ENCODE measurements around the gene RGMB. TPM values are rescaled to one million over a fixed set of nuclear protein-coding genes. Genes with fewer than 3 reads are reported as not detected.

The RGMB gene
- total RNA-seq, 4 donors from 2014 or later: 13.0 to 31.7 (median 14.2) TPM

DNA sequence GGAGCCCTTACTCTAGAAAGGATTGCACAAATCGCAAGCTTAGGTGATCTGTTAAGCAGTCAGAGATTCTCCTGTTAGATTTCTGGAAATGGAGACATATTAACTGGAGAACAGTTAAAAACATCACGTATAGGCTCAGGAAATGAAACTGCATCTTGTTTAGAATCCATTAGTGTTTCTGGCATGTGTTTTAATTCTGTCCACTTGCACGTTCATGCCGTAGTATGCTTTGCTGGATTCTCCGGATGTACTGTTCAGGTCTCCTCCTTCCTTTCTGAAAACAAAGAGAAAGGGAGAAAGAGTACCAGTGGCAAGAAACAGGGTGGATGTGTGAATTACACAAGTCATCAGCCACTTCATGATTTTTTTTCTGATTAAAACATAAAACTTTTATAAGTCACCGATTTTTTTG, 2.5 kb upstream of the RGMB start:
- Histone ChIP-seq H3K4me3 (peak overlapping the region; percentile 55 to 88 (median 70)), H3K36me3 (no peaks in the 10 kb centered on the region), H3K4me1 (peaks cover 10 to 73% (median 17%) of the 10 kb centered on the region in 3 donors), H3K27ac (peak overlapping the region; percentile 68 to 92 (median 82)), H3K27me3 (peaks cover 0 to 16% (median 0%) of the 10 kb centered on the region in 4 donors), H3K9me3 (no peaks in the 10 kb centered on the region)
- WGBS, 2 donors: 0% methylated on average over 6 of the region's 6 CpGs
- TF ChIP-seq CTCF (IDR thresholded peaks at IDR 0.05) (no peak), POLR2A (IDR thresholded peaks at IDR 0.05) (no peak)
- intact Hi-C loops (cut with DNase I): no loop called here
- DNase-seq: no peak

DNA sequence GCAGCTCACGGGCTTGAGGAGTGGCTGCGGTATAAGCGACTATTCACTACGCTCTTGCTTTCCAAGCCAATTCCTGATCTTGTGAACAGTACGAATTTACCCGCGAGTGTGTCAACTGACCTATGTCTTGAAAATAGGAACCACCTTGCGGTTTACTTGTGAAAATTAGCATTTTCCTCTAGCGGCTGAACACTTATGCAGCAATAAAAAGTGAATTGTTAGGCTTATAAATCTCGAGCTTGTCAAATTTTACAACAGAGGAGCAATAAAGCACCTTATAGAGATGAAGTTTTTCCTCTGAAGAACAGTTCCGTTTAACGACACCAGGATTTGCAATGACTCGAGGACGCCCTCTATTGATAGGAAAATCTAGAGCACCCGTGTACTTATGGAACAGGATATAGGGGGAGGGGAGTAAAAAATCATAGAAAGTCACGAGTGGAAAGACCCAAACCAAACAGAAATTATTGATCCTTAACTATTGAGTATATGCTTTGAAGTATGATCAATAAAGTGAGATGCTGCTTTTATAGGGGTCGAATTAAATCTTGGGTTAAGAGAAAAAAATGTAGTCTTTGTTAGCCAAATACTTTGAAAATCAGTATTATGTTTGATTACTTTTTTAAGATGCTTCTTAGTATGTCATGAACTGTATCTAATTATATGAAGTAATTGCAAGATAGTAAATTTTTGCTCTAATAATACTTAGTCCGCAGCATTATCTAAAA, 1.9 kb upstream of the RGMB start:
- H3K27ac ChIP-seq: peak overlapping the region; percentile 68 to 94 (median 88)
- H3K9me3 ChIP-seq: no peaks in the 10 kb centered on the region
- intact Hi-C loops (cut with DNase I): no loop called here
- H3K4me3 ChIP-seq: peak overlapping the region; percentile 55 to 88 (median 70)
- 2 to 4% methylated on average over 18 of the region's 18 CpGs for WGBS, 2 donors
- peaks cover 10 to 79% (median 24%) of the 10 kb centered on the region in 3 donors for H3K4me1 ChIP-seq
- no peaks in the 10 kb centered on the region for H3K36me3 ChIP-seq
- no peak for DNase-seq
- TF ChIP-seq CTCF (IDR thresholded peaks at IDR 0.05) (peak; percentile 67 to 89 (median 86)), POLR2A (IDR thresholded peaks at IDR 0.05) (no peak)
- peaks cover 0 to 16% (median 0%) of the 10 kb centered on the region in 4 donors for H3K27me3 ChIP-seq

DNA sequence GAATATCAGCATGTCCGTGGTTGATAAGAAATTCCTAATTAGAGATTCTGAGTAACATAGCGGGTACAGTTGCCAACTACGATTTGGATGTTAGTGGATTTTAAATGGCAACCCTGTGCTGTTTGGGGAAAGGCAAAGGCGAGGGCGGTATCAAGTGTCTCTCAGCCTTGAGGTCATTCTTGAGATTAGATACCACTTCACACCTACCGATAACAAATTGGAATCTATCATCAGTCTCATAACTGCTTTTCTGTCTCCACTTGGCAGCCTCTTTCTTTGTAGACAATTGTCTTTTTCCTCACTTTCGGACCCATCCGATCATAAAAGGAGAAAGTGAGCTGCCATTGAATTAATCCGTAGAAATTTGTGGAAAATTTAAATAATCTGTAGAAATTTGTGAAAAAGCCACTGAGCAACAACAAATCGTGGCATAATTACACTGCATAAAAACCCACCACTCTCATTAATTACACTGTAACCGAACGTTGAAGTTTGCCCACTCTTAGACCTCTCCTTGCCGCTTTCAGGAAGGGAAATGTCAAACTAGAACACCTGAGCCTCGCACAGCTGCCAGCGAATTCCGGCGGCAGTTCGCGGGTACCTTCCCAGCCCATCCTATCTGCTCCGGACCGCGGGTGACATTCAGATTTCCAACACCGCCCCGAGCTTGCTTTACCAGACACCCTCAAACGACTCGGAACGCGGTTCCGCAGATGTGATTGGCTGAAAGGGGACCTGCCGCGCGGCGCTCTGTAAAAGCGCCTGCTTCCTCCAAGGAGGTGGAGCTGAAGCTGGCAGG, 849 bp upstream of the RGMB start:
- Histone ChIP-seq H3K27ac (peak overlapping the region; percentile 94 to 97 (median 96)), H3K4me1 (peaks cover 13 to 86% (median 28%) of the 10 kb centered on the region in 3 donors), H3K4me3 (peak overlapping the region; percentile 74 to 92 (median 84)), H3K9me3 (no peaks in the 10 kb centered on the region), H3K36me3 (no peaks in the 10 kb centered on the region), H3K27me3 (peaks cover 0 to 16% (median 0%) of the 10 kb centered on the region in 4 donors)
- peak; percentile 24 for DNase-seq
- whole genome bisulfite sequencing, 2 donors: 13 to 17% methylated on average over 20 to 22 of the region's 34 CpGs
- TF ChIP-seq CTCF (IDR thresholded peaks at IDR 0.05) (no peak), POLR2A (IDR thresholded peaks at IDR 0.05) (no peak)
- intact Hi-C loops (cut with DNase I): no loop called here

- peaks cover 13 to 86% (median 28%) of the 10 kb centered on the region in 3 donors for H3K4me1 ChIP-seq
- no peak for DNase-seq
- no peaks in the 10 kb centered on the region for H3K9me3 ChIP-seq
- peak overlapping the region; percentile 94 to 97 (median 96) for H3K27ac ChIP-seq
- peak overlapping the region; percentile 74 to 92 (median 84) for H3K4me3 ChIP-seq
- H3K36me3 ChIP-seq: no peaks in the 10 kb centered on the region
- intact Hi-C loops (cut with DNase I): no loop called here
- 1 to 2% methylated on average over 16 of the region's 16 CpGs for WGBS, 2 donors
- peaks cover 0 to 16% (median 0%) of the 10 kb centered on the region in 4 donors for H3K27me3 ChIP-seq
- TF ChIP-seq CTCF (IDR thresholded peaks at IDR 0.05) (no peak), POLR2A (IDR thresholded peaks at IDR 0.05) (no peak)
Observed at GRCh38 chr5:98773214-98773463, 324 bp upstream of the RGMB start.
